WI38 (cell line): ENCODE measurements around the gene HOXA4.

Source experiments
- H3K4me3 ChIP-seq: 2 replicates; pipeline ENCODE4 v1.5.1; 2011; ENCODE audit warnings: low read depth, mild to moderate bottlenecking, control low read depth, low read length
- CTCF ChIP-seq: IDR thresholded peaks from 2 replicates; pipeline ENCODE4 v1.5.1; 2012; ENCODE audit warnings: low read depth, mild to moderate bottlenecking, control low read depth, low read length

HOXA4 gene

GRCh38 chr7:27109466-27110185 lies 20.9 kb downstream of the HOXA4 start:
- H3K4me3 ChIP-seq, result no peak overlapping the region; the same call in 1 of the 2 replicates
- TF ChIP-seq CTCF, result no peak

- no peak for TF ChIP-seq CTCF
Observed at GRCh38 chr7:27108390-27109127, 22.0 kb downstream of the HOXA4 start.

GRCh38 chr7:27107391-27108381 lies 22.9 kb downstream of the HOXA4 start:
- peak overlapping the region; percentile 59 for H3K4me3 ChIP-seq
- no peak for TF ChIP-seq CTCF

More at GRCh38 chr7:27108390-27109127, 22.0 kb downstream of the HOXA4 start:
- peak overlapping the region; percentile 59 for H3K4me3 ChIP-seq

GRCh38 chr7:27106901-27107240 lies 23.7 kb downstream of the HOXA4 start:
- H3K4me3 ChIP-seq, result peak overlapping the region; percentile 59

GRCh38 chr7:27106181-27106900 lies 24.2 kb downstream of the HOXA4 start:
- H3K4me3 ChIP-seq, result peak overlapping the region; percentile 59
- TF ChIP-seq CTCF, result no peak

More at GRCh38 chr7:27106901-27107240, 23.7 kb downstream of the HOXA4 start:
- TF ChIP-seq CTCF, result no peak

- TF ChIP-seq CTCF, result no peak
- peak overlapping the region; percentile 59 for H3K4me3 ChIP-seq
Observed at GRCh38 chr7:27105301-27106031, 25.1 kb downstream of the HOXA4 start.
